Measurements from ENCODE around the gene MST1. TPM values are rescaled to one million over a fixed set of nuclear protein-coding genes. Genes with fewer than 3 reads are reported as not detected.

MST1 gene
- total RNA-seq, 2 experiments from 2014 or later: 7.3 to 9.3 TPM

DNA sequence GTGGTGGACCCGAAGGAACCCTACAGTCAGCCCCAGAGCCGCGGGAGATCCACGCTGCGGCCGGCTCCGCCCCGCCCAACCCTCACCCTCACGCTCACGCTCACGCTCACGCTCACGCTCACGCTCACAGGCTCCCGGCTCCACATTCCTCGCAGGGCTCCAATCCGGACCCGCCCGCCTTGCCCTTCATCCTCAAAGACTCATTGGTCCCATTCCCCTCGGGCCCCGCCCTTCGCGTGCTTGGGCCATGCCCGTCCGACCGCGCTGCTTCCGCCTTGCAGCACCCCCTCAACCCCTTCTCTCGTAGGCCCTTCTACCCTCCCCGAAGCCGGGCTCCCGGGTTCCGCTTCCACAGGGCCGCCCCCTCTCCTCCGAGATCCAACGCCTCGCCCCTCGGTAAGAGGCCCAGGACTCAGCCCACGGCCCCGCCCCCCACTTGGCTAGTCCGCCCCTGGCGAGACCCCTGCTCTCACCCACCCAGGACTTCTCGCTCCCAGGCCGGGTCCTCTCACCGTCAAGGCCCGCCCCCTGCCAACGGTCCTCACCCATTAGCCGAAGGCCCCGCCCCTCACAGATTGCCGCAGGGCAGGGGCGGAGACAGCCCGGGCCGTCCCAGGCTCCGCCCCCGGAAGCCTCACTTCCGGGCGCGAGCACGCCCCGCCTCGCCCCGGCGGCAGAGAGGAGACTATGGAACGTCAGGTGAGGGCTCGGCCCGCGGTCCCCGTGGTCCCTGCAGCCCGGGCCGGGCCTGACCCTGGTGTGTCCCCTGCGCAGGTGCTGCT lies 15.4 kb downstream of the MST1 start, which contains the start of gene APEH:
TSS of gene APEH (plus strand) at position 637 of the 782 bp plus-strand sequence. CDS start at position 688, 51 bp downstream.
- no peaks in the 10 kb centered on the region for H3K27me3 Mint-ChIP-seq
- peaks cover 13% of the 10 kb centered on the region for H3K36me3 Mint-ChIP-seq
- no peaks in the 10 kb centered on the region for H3K9me3 Mint-ChIP-seq (ENCODE audit: low read depth)
- H3K4me1 Mint-ChIP-seq: peaks cover 34% of the 10 kb centered on the region
- CTCF ChIA-PET: interaction anchor here (0.7 to 5.4 kb wide), 7 partner anchors 28 to 140 kb away, joined by 3 to 272 read pairs (median 4); partner anchors contain the start of gene BSN
- H3K4me3 Mint-ChIP-seq: peak within 1 kb of the TSS; percentile 96
- DNase-seq (peak; percentile 99), ATAC-seq (peak; percentile 87)
- peak within 1 kb of the TSS; percentile 99 for H3K27ac Mint-ChIP-seq

GRCh38 chr3:49673121-49673714 lies 16.1 kb downstream of the MST1 start:
- Mint-ChIP-seq H3K9me3 (ENCODE audit: low read depth) (no peaks in the 10 kb centered on the region), H3K4me1 (peaks cover 34% of the 10 kb centered on the region), H3K27ac (peak overlapping the region; percentile 99), H3K27me3 (no peaks in the 10 kb centered on the region), H3K4me3 (peak overlapping the region; percentile 96), H3K36me3 (peaks cover 12% of the 10 kb centered on the region)
- no peak for DNase-seq
- ATAC-seq: no peak
- CTCF ChIA-PET: interaction anchor here (0.7 to 5.4 kb wide), 8 partner anchors 28 to 257 kb away, joined by 3 to 272 read pairs (median 4); partner anchors contain the start of gene BSN

GRCh38 chr3:49671291-49672288 lies 17.7 kb downstream of the MST1 start:
- no peaks in the 10 kb centered on the region for H3K9me3 Mint-ChIP-seq (ENCODE audit: low read depth)
- peak overlapping the region; percentile 66 for H3K27ac Mint-ChIP-seq
- DNase-seq (peak; percentile 82), ATAC-seq (no peak)
- H3K36me3 Mint-ChIP-seq: peaks cover 7% of the 10 kb centered on the region
- peak overlapping the region; percentile 50 for H3K4me3 Mint-ChIP-seq
- H3K4me1 Mint-ChIP-seq: peaks cover 30% of the 10 kb centered on the region
- CTCF ChIA-PET: interaction anchor here (0.6 to 5.4 kb wide), 34 partner anchors 9 to 815 kb away, joined by 3 to 272 read pairs (median 4); partner anchors contain the start of genes BSN, DAG1, KLHDC8B and NICN1
- H3K27me3 Mint-ChIP-seq: no peaks in the 10 kb centered on the region

- no peak overlapping the region for H3K4me3 Mint-ChIP-seq
- peaks cover 28% of the 10 kb centered on the region for H3K4me1 Mint-ChIP-seq
- peaks cover 5% of the 10 kb centered on the region for H3K36me3 Mint-ChIP-seq
- H3K9me3 Mint-ChIP-seq (ENCODE audit: low read depth): no peaks in the 10 kb centered on the region
- no peaks in the 10 kb centered on the region for H3K27me3 Mint-ChIP-seq
- ATAC-seq: no peak
- no peak for DNase-seq
- CTCF ChIA-PET: interaction anchor here (0.7 to 5.4 kb wide), 17 partner anchors 8 to 201 kb away, joined by 3 to 272 read pairs (median 4); partner anchors contain the start of genes BSN and DAG1
- H3K27ac Mint-ChIP-seq: no peak overlapping the region
Observed at GRCh38 chr3:49670940-49671290, 18.4 kb downstream of the MST1 start.

- CTCF ChIA-PET: interaction anchor here (0.8 to 5.4 kb wide), 3 partner anchors 10 to 1034 kb away, joined by 3 to 272 read pairs (median 3); partner anchors contain the start of gene SLC26A6
- Mint-ChIP-seq H3K36me3 (no peaks in the 10 kb centered on the region), H3K27ac (no peak overlapping the region), H3K4me3 (no peak overlapping the region), H3K4me1 (peaks cover 18% of the 10 kb centered on the region), H3K27me3 (no peaks in the 10 kb centered on the region), H3K9me3 (ENCODE audit: low read depth) (no peaks in the 10 kb centered on the region)
- no peak for ATAC-seq
- DNase-seq: no peak
Observed at GRCh38 chr3:49669352-49669751, 19.9 kb downstream of the MST1 start.

DNA sequence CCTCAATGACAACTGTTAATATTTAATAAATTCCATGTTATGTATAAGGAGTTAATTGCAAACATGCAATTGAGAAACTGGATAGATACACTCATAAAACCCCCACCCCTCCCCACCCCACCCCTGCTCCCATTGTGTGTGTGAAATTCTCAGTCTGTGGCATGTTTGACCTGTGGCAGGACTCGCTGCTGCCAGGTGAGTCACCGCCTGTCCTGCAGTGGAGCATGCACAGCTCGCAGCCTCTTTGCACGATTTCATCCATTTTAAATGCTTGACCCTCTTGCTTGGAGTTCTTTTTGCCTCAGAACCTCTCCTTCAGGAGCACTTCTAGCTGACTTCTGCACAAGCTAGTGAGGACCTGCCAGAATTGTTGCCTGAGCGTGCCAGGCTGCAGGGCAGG lies 20.4 kb downstream of the MST1 start:
- no peak for ATAC-seq
- no peak for DNase-seq
- CTCF ChIA-PET: interaction anchor here (0.8 to 5.4 kb wide), 3 partner anchors 11 to 1033 kb away, joined by 3 to 272 read pairs (median 3); partner anchors contain the start of gene SLC26A6
- no peaks in the 10 kb centered on the region for H3K9me3 Mint-ChIP-seq (ENCODE audit: low read depth)
- no peak overlapping the region for H3K27ac Mint-ChIP-seq
- H3K4me1 Mint-ChIP-seq: peaks cover 18% of the 10 kb centered on the region
- no peak overlapping the region for H3K4me3 Mint-ChIP-seq
- no peaks in the 10 kb centered on the region for H3K36me3 Mint-ChIP-seq
- H3K27me3 Mint-ChIP-seq: no peaks in the 10 kb centered on the region

DNA sequence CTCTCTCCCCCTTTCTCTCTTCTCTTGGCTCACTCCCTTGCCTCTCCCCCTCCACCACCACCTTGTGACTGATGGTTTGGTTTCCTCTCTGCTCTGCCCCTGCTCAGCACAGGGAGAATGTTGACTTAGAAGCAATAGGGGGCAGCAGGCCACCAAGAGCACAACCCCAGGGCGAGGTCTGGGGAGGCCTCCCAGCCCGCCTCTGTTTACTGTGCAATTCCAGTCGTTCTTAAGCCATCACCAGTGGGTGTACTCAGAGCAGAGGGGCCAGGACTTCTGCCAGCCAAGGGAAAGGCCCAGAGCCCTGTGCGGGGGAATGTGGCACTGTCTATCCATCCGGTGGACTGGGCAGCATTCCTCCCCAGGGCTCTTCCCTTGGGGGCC lies 20.9 kb downstream of the MST1 start:
- Mint-ChIP-seq H3K4me1 (peaks cover 15% of the 10 kb centered on the region), H3K4me3 (no peak overlapping the region), H3K36me3 (no peaks in the 10 kb centered on the region), H3K9me3 (ENCODE audit: low read depth) (no peaks in the 10 kb centered on the region), H3K27ac (no peak overlapping the region), H3K27me3 (no peaks in the 10 kb centered on the region)
- DNase-seq (no peak), ATAC-seq (no peak)
- CTCF ChIA-PET: interaction anchor here (0.6 to 5.4 kb wide), 2 partner anchors 130 to 159 kb away, joined by 3 to 272 read pairs; no protein-coding TSS in a partner anchor

DNA sequence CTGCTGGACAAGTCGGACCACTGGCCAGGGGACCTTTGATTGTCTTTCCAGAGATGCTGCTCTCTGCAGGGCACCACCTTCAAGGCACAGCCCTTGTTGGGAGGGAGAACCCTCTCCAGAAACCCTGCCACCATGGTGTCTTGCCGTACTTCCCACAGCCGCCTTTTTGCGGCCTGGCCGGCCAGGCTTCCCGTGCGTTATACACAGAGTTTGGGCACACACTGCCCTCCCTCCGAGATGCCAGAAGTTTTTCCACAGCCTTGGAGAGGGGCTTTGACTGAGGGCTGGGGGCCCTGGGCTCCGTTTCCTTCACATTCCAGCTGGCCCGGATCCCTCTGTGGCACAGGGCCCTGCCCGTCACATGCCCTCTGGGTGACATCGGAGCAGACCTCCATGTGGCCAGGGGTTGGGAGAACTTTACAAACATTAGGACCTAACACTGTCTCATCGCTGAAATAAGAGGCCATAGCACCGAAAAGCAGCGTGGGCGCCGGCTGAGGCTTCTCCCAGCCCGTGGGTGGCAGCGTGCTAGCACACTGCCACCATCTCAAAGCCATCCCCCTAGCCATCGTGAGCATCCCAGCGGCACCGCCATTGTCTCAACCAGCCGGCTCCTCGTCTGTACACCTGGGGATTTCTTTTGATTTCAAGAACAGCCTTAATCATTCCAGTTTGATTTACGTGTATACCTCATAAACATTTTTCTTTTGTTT lies 21.4 kb downstream of the MST1 start:
- ATAC-seq: no peak
- CTCF ChIA-PET: interaction anchor here (0.6 to 2.9 kb wide), 2 partner anchors 128 to 160 kb away, joined by 3 to 22 read pairs; no protein-coding TSS in a partner anchor

GRCh38 chr3:49666592-49666991 lies 22.7 kb downstream of the MST1 start:
- CTCF ChIA-PET: interaction anchor here (2.9 kb wide), 1 partner anchor 127 kb away, joined by 22 read pairs; no protein-coding TSS in a partner anchor
- H3K27ac Mint-ChIP-seq: no peak overlapping the region
- DNase-seq: no peak
- no peak for ATAC-seq
- no peaks in the 10 kb centered on the region for H3K9me3 Mint-ChIP-seq (ENCODE audit: low read depth)
- H3K4me1 Mint-ChIP-seq: peaks cover 5% of the 10 kb centered on the region
- no peak overlapping the region for H3K4me3 Mint-ChIP-seq
- H3K36me3 Mint-ChIP-seq: no peaks in the 10 kb centered on the region
- no peaks in the 10 kb centered on the region for H3K27me3 Mint-ChIP-seq

More for the DNA sequence above, 21.4 kb downstream of the MST1 start:
- Mint-ChIP-seq H3K9me3 (ENCODE audit: low read depth) (no peaks in the 10 kb centered on the region), H3K27ac (no peak overlapping the region), H3K27me3 (no peaks in the 10 kb centered on the region), H3K4me3 (no peak overlapping the region), H3K36me3 (no peaks in the 10 kb centered on the region), H3K4me1 (peaks cover 11% of the 10 kb centered on the region)
- no peak for DNase-seq

DNA sequence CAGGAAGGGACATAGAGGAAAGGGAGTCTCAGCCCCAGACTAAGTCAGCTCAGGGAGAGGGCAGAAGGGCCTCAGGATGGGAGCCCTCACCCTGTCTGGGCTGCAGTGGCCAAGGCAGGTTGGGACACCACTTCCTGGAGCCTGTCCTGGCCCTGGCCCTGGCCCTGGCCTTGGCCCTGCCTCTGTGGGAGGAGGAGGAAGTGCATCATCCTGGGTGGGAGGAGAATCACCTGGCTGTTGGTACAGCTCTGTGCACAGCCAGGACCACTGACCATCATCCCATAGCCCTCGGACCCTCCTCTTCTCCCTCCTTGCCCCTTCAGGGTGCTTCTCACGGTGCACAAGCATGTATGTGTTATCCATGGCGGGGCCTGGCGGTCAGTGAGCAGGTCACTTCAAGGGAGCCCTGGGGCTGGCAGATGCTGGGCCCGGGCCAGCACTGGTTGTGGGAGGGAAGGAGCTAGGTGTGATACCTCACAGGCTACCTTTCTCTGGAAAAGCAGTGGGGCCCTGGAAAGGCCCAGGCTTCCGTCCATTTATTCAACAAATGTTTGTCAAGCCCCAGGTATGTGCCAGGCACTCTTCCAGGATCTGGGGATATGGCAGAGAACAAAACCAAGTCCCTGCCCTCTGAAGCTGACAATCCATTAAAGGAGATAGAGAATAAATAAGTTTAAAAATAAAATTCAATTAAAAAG lies 23.3 kb downstream of the MST1 start:
- H3K36me3 Mint-ChIP-seq: no peaks in the 10 kb centered on the region
- H3K4me3 Mint-ChIP-seq: no peak overlapping the region
- H3K4me1 Mint-ChIP-seq: peaks cover 5% of the 10 kb centered on the region
- ATAC-seq (peak; percentile 28), DNase-seq (no peak)
- H3K27me3 Mint-ChIP-seq: no peaks in the 10 kb centered on the region
- H3K9me3 Mint-ChIP-seq (ENCODE audit: low read depth): no peaks in the 10 kb centered on the region
- H3K27ac Mint-ChIP-seq: no peak overlapping the region
- CTCF ChIA-PET: interaction anchor here (1.2 to 2.9 kb wide), 2 partner anchors 126 to 173 kb away, joined by 5 to 22 read pairs; no protein-coding TSS in a partner anchor

- no peaks in the 10 kb centered on the region for H3K9me3 Mint-ChIP-seq (ENCODE audit: low read depth)
- DNase-seq (no peak), ATAC-seq (no peak)
- no peak overlapping the region for H3K27ac Mint-ChIP-seq
- H3K27me3 Mint-ChIP-seq: no peaks in the 10 kb centered on the region
- H3K36me3 Mint-ChIP-seq: no peaks in the 10 kb centered on the region
- H3K4me3 Mint-ChIP-seq: no peak overlapping the region
- CTCF ChIA-PET: interaction anchor here (0.5 to 3.1 kb wide), 2 partner anchors 125 to 186 kb away, joined by 5 to 13 read pairs; no protein-coding TSS in a partner anchor
- H3K4me1 Mint-ChIP-seq: peaks cover 5% of the 10 kb centered on the region
Observed at GRCh38 chr3:49664300-49664699, 25.0 kb downstream of the MST1 start.
